GM20431 (cell line): Measurements from ENCODE around the gene MYL4.
"Not testable (repeated sequence)": the region's sequence is repeated elsewhere in the genome, so short reads cannot be mapped to it uniquely, and the experiment has no call there.

Experiments used
- in situ Hi-C: fragments of 300-500 bp; cut with MseI, MboI; formaldehyde crosslinking; loops from one replicate; pipeline ENCODE4 v1.15.0; 2020; ENCODE audit warnings: low sequenced_read_pairs; ENCODE audit not compliant: unreplicated experiment

The MYL4 gene

GRCh38 chr17:47190770-47191169 is 18.4 kb upstream of the MYL4 start:
- in situ Hi-C loops = no loop called here

- in situ Hi-C loops = no loop called here
These were observed 16.6 kb upstream of the MYL4 start for GRCh38 chr17:47192554-47192953.

GRCh38 chr17:47193931-47194511 is 15.1 kb upstream of the MYL4 start:
- in situ Hi-C loops = no loop called here

GRCh38 chr17:47197821-47198220 is 11.3 kb upstream of the MYL4 start:
- in situ Hi-C loops = no loop called here

GRCh38 chr17:47199627-47200324 is 9.4 kb upstream of the MYL4 start:
- in situ Hi-C loops = no loop called here

- in situ Hi-C loops = no loop called here
These were observed 8.9 kb upstream of the MYL4 start for GRCh38 chr17:47200325-47200664.

- in situ Hi-C loops = no loop called here
These were observed 8.0 kb upstream of the MYL4 start for GRCh38 chr17:47201166-47201565.

GRCh38 chr17:47203984-47204721 is 5.0 kb upstream of the MYL4 start:
- in situ Hi-C loops = no loop called here

- in situ Hi-C loops = no loop called here
These were observed 4.3 kb upstream of the MYL4 start for GRCh38 chr17:47204722-47205418.

GRCh38 chr17:47205419-47205963 is 3.7 kb upstream of the MYL4 start:
- in situ Hi-C loops = no loop called here

- in situ Hi-C loops = no loop called here
These were observed 1.7 kb upstream of the MYL4 start for GRCh38 chr17:47207143-47208067.

- in situ Hi-C loops = no loop called here
These were observed 351 bp downstream of the MYL4 start for GRCh38 chr17:47209499-47209898.

- in situ Hi-C loops = no loop called here
These were observed 957 bp downstream of the MYL4 start for GRCh38 chr17:47210105-47210504.

GRCh38 chr17:47210779-47211178 is 1.6 kb downstream of the MYL4 start:
- in situ Hi-C loops = no loop called here

GRCh38 chr17:47212458-47212857 is 3.3 kb downstream of the MYL4 start:
- in situ Hi-C loops = no loop called here

GRCh38 chr17:47213540-47213939 is 4.4 kb downstream of the MYL4 start:
- in situ Hi-C loops = no loop called here

- in situ Hi-C loops = no loop called here
These were observed 5.8 kb downstream of the MYL4 start for GRCh38 chr17:47214931-47215330.

GRCh38 chr17:47216821-47217220 is 7.7 kb downstream of the MYL4 start:
- in situ Hi-C loops = not testable (repeated sequence)

- in situ Hi-C loops = not testable (repeated sequence)
These were observed 8.1 kb downstream of the MYL4 start for GRCh38 chr17:47217279-47217678.
